Hepatocyte (in vitro differentiated cells): Measurements from ENCODE around the gene FSTL3.

Experiments used
- CTCF ChIP-seq: fragments of 200-600 bp; sonication (generic); IDR thresholded peaks from 2 replicates; pipeline ENCODE4 v1.5.1; 2016; ENCODE audit warnings: antibody characterized with exemption, mild to moderate bottlenecking; ENCODE audit not compliant: poor library complexity
- EZH2 ChIP-seq: fragments of 200-600 bp; sonication (generic); IDR thresholded peaks from 2 replicates; pipeline ENCODE4 v1.6.1; 2016; ENCODE audit warnings: antibody characterized with exemption, mild to moderate bottlenecking, borderline replicate concordance

DNA sequence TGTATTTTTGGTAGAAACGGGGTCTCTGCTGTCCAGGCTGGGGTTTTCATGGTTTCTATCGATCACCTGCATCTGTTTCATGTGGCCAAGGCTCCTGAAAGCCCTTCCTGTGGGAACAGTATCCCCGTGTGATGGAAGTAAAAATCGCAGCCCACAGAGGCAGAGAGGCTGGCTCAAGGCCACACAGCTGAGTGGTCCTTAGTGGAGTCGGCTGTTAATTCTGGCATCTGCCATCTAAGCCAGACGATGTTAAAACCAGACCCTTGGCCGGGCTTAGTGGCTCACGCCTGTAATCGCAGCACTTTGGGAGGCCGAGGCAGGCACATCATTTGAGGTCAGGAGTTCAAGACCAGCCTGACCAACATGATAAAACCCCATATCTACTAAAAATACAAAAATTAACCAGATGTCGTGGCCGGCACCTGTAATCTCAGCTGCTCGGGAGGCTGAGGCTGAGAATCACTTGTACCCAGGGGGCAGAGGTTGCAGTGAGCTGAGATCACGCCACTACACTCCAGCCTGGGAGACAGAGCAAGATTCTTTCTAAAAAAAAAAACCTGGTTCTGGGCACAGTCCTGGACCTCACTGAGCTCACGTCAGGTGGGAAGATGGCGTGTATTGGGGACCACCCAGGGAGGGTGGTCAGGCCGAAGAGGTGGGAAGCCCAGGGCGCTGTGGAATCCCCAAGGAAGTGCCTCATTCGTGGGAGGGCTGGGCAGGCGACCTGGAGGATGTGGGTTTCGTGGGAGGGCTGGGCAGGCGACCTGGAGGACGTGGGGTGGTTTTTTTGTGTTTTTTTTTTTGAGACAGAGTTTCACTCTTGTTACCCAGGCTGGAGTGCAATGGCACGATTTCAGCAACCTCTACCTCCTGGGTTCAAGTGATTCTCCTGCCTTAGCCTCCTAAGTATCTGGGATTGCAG, 56.2 kb downstream of the FSTL3 start:
- TF ChIP-seq CTCF (no peak), EZH2 (no peak)
